ENCODE results near the gene PLEKHA4.
"Not testable (repeated sequence)": the region's sequence is repeated elsewhere in the genome, so short reads cannot be mapped to it uniquely, and the experiment has no call there.

Gene PLEKHA4

GRCh38 chr19:48866692-48867091 lies 1.7 kb downstream of the PLEKHA4 start:
- no peak for DNase-seq

DNA sequence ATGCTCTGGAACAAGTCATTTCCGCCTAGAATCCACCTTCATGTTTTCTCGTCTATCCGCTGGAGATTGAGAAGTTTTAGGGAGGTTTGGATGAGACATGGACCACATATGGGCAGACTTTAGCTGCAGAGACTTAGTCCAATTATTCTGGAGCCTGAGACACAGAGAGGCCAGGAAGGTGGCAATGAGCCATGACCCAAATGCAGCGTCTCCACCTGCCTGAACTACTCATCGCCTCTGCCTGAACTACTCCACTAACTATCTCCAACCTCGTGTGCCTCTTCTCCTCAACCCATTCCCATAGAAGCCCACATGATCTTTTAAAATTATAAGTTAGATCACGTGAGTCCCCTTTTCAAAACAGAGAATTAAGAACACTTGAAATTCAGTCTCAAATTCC lies 5.6 kb downstream of the PLEKHA4 start:
- DNase-seq = no peak

DNA sequence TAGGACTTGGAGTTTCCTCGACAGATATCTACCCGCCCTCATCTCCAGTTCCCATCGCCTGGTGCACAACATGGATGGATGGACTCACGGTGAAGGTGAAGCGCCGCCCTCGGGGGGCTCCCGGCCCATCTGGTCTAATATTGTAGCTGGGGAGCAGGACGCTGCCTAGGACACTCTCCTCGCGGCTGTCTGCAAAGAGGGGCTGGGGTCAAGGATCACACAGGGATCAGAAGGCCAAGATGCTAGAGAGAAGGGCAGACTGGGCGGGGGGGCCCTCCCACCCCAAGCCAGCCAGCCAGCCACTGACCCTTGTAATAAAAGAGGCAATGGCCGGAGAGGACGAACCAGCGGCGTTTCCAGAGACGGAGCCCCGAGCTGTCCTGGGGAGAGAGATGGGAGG lies 7.1 kb downstream of the PLEKHA4 start:
- DNase-seq = no peak

- DNase-seq = no peak
Measured at GRCh38 chr19:48859711-48860572, 8.5 kb downstream of the PLEKHA4 start.

GRCh38 chr19:48858984-48859710 lies 9.3 kb downstream of the PLEKHA4 start:
- no peak for DNase-seq

- no peak for DNase-seq
Measured at GRCh38 chr19:48856921-48857320, 11.5 kb downstream of the PLEKHA4 start.

- no peak for DNase-seq
Measured at GRCh38 chr19:48854103-48854502, 14.3 kb downstream of the PLEKHA4 start.

- DNase-seq = no peak
Measured at GRCh38 chr19:48853483-48853882, 14.9 kb downstream of the PLEKHA4 start.

DNA sequence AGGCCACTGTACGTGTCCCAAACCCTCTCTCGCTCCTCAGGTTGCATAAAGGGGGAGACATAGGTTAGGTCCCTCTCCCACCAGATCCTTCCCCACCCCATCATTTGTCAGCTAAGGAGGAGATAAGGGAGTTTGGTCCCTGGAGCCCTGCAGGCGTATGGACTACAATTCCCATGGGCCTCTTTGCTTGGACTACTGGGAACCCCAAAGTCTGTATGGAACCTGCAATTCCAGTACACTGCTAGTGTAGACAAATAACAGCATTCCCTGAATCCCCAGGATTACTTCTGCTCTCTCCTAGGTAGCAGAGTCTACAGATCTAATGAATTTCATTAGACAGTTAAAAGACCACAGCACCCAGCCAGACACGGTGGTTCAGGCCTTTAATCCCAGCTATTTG lies 16.1 kb downstream of the PLEKHA4 start:
- no peak for DNase-seq

GRCh38 chr19:48846659-48847058 lies 21.8 kb downstream of the PLEKHA4 start:
- not testable (repeated sequence) for DNase-seq

GRCh38 chr19:48845384-48845783 lies 23.0 kb downstream of the PLEKHA4 start:
- no peak for DNase-seq

DNA sequence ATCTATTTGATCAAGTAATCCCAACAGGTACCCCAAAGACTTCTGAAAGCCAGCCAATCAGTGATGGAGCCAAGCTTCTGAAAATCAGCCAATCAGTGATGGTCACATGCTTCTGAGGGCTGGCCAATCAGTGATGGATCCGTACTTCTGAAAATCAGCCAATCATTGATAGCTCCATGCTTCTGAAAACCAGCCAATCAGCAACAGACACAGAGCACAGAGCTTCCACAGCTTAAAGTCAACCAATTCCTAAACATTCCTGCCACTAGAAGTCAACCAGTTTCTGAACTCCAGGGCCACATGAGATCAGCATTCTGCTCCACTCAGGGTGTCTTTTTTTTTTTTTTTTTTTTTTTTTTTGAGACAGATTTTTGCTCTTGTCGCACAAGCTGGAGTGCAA lies 23.9 kb downstream of the PLEKHA4 start:
- peak; percentile 73 for DNase-seq

GRCh38 chr19:48842789-48843162 lies 25.6 kb downstream of the PLEKHA4 start:
- DNase-seq = peak; percentile 52

DNA sequence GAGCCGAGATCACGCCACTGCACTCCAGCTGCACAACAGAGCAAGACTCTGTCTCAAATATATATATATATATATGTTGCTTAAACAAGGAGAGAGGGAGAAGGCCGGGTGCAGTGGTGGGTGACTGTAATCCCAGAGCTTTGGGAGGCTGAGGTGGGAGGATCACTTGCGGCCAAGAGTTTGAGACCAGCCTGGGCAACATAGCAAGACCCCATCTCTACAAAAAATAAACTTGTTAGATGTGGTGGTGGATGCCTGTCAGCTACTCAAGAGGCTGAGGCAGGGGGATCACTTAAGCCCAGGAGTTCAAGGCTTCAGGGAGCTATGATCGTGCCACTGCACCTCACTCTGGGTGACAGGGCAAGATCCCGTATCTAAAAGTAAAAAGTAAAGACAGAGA lies 26.8 kb downstream of the PLEKHA4 start:
- no peak for DNase-seq

DNA sequence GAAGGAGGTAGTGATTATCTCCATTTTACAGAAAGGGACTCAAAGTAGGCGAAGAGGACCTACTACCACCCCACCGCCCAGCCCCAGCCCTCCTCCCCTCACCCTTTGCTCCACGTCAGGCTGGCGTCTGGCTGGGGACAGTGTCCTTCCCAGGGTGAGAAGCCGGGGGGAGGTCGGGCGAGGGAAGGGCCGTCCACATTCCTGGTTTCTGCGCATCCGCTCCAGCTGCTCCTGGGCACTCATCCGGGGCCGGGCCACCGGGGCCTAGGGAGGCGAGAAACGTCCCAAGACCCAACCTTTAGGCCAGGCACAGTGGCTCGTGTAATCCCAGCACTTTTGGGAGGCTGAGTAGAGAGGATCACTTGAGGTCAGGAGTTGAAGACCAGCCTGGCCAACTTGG lies 27.4 kb downstream of the PLEKHA4 start:
- no peak for DNase-seq

GRCh38 chr19:48837687-48838086 lies 30.7 kb downstream of the PLEKHA4 start:
- no peak for DNase-seq

- DNase-seq = peak; percentile 95
Measured at GRCh38 chr19:48837051-48837524, 31.3 kb downstream of the PLEKHA4 start.

GRCh38 chr19:48836089-48837017 lies 32.1 kb downstream of the PLEKHA4 start, which contains the start of gene HSD17B14:
Gene HSD17B14 (minus strand): TSS chr19:48836491. CDS start chr19:48836411, 80 bp downstream.
- DNase-seq = peak; percentile 66

DNA sequence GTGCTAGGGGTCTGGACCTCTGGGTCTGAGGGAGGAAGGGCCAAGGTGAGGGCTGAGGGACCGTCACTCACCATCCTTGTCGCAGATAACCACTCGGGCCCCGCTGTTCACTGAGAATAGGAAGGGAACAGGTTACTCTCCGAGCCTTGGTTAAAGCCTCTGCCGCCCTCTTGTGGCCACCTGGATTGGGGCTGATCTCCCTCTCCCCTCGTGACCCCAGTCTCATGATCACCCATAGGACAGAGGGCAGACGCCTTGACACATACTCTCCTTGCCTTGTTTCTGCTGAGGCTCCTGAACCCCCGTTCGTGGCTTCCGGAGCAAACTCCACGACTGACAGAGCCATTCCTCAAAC lies 32.7 kb downstream of the PLEKHA4 start:
- DNase-seq = peak; percentile 81

GRCh38 chr19:48833977-48834376 lies 34.4 kb downstream of the PLEKHA4 start:
- no peak for DNase-seq

GRCh38 chr19:48833049-48833448 lies 35.4 kb downstream of the PLEKHA4 start:
- no peak for DNase-seq

DNA sequence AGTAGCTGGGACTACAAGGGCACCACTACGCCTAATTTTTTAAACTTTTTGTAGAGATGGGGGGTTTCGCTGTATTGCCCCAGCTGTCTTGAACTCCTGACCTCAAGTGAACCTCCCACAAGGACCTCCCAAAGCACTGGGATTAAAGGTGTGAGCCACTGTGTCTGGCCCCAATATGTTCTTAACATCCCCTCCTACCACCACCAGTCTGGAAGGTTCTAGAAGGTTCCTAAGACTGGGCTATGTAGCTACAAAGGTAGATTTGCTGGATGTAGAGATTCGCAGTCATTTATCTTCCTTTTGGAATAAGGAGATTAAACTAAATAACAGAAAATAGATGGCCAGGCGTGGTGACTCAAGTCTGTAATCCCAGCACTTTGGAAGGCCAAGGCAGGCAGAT lies 37.5 kb downstream of the PLEKHA4 start:
- DNase-seq = no peak

DNA sequence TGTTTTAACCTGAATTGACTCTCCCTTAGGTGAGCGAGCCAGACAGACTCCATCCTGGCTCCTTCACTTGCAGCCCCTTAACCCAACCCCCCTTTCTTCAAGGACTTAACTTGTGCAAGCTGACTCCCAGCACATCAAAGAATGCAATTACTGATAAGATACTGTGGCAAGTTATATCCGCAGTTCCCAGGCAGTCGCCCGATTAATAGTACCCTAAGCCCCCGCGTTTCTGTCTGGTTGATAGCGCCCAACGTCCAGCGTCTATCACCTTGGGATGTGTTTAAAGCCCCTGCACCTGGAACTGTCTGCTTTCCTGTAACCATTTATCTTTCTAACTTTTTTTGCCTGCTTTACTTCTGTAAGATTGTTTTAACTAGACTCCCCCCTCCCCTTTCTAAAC lies 38.3 kb downstream of the PLEKHA4 start:
- no peak for DNase-seq

All from fibroblast of skin of back (primary cell).